GM15510 (cell line): ENCODE results near the gene CLIC2.
"Not testable (repeated sequence)": the region's sequence is repeated elsewhere in the genome, so short reads cannot be mapped to it uniquely, and the experiment has no call there.

ENCODE experiments used
- POLR2A ChIP-seq: IDR thresholded peaks from 3 replicates; pipeline ENCODE4 v1.6.1; 2011; ENCODE audit warnings: borderline replicate concordance; ENCODE audit not compliant: insufficient read length; ENCODE audit errors: extremely low read depth

CLIC2 gene

DNA sequence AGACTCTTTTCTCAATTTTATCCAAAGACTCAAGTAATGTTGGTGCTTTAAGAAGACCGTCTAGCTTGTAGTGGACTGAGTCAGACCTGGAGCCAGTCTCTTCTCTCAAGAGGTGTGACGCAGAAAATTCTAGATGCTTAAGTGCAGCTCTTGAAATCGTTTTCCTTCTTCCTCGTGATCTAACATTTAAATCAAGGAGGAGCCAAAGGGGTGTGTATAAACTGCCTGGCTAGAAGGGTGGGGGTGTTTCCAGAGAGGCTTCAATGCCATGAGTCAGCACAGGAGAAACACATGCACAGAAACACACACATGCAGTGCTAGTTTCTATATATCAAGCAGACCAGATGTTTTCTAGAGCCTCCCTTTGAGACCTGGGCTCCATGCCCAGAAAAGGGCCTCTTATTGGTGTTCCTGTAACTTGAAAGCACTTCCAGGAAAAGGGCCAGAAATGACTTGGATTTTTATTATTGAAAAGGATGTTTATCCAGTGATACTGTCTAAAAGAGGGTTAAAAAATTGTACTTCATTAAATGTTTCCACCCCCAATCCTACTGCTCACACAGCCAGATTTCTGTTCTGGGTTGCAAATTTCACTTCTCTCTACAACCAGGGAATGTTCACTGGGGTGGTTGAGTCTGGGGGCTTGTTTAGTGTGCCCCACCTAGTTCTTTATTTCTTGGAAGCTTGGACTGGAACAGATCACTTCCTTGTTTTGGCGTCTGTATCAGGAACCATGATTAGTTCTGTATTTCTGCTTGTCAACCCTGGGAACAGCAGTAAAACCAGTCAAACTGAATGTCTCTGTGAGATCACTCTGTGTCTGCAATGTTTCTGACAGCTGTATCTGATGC is at the start of gene CLIC2:
Gene CLIC2, minus strand, starts transcription at position 129 of the 851 bp plus-strand sequence. CDS start 187 bp downstream, outside the sequence.
- TF ChIP-seq POLR2A, result no peak

DNA sequence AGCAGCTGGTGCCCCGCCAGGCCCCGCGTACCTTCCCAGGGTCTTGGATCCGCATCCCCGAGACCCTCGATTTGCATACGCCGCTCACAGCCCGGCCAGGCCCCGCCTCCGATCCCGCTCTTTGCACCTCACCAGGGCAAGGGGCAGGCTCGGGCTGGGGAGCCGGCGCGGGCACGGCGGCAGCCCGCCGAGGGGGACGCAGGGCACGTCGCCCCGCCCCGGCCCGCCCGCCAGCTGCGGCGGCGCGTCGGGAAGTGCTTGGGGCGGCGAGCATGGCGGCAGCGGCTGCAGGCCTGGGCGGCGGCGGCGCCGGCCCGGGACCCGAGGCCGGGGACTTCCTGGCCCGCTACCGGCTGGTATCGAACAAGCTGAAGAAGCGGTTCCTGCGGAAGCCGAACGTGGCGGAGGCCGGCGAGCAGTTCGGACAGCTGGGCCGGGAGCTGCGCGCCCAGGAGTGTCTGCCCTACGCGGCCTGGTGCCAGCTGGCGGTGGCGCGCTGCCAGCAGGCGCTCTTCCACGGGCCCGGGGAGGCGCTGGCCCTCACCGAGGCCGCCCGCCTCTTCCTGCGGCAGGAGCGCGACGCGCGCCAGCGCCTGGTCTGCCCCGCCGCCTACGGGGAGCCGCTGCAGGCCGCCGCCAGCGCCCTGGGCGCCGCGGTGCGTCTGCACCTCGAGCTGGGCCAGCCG is 47.6 kb upstream of the CLIC2 start, which contains the start of gene F8A2:
Gene F8A2, plus strand, starts transcription at position 253 of the 686 bp plus-strand sequence. Its CDS starts 20 bp downstream, at position 273.
- not testable (repeated sequence) for TF ChIP-seq POLR2A

DNA sequence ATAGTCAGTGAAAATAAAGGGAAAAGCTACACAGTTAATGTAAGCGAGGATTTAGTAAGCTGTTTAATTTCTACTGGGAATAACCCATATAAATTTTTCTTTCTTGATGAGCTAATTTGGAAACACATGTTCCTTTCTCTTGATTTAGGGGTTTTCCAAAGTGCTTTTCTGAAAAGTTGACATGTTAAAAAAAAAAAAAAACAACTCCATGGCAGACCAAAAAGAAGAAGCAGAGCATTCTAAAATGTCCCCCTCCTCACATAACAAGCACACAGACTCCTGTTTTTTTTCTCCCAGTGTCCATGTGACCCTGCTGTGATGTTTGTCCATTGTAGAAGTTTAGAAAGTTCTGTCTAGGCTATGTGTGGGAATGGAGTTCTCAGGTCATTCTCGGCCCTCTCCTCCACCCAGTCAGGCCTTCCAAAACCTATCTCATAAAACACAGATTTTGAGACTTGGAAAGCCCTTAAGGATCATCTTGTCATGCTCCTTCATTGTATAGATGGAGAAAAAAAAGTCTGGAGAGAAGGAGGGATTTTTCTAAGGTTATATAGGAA is 792 bp downstream of the CLIC2 start:
- TF ChIP-seq POLR2A, result no peak

DNA sequence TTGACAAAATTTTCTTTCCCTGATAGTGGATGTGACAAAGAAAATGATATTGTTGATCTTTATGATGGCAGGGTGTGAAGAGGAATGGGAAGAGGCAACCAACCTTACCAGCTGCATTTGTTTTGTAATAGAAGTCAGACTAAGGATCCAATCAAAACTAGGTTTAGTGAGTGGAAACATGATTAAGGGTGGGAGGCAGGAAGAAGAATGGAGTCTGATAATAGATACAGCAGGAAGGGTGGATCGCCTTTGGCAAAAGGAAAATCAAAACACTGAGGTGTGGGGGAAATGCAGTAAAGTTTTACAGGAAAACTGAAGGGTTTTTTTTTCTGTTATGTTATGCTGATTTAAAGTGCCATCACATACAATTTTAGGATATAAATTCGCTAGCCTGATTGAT is 3.4 kb downstream of the CLIC2 start:
- no peak for TF ChIP-seq POLR2A

DNA sequence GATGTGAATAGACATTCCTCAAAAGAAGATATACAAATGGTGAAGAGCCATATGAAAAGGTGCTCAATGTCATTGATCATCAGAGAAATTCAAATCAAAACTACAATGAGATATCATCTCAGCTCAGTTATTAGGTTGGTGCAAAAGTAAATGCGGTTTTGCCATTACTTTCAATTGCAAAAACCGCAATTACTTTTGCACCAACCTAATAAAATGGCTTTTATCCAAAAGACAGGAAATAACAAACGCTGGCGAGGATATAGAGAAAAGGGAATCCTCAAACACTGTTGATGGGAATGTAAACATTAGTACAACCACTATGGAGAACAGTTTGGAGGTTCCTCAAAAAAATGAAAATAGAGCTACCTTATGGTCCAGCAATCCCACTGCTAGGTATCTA is 5.1 kb downstream of the CLIC2 start:
- no peak for TF ChIP-seq POLR2A

DNA sequence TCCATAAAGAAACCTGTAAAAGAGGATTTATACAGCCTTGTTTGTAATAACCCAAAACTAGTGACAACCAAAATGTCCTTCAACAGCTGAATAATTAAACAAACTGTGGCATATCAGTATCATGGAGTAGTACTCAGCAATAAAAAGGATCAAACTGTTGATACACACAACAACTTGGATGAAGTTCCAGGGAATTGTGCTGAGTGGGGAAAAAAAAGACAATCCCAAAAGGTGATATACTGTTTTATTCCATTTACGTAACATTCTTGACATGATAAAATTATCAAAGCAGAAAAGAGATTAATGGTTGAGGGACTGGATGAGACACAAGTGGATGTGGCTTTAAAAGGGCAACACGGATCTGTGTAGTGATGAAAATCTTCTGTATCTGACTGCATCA is 7.8 kb downstream of the CLIC2 start:
- no peak for TF ChIP-seq POLR2A

DNA sequence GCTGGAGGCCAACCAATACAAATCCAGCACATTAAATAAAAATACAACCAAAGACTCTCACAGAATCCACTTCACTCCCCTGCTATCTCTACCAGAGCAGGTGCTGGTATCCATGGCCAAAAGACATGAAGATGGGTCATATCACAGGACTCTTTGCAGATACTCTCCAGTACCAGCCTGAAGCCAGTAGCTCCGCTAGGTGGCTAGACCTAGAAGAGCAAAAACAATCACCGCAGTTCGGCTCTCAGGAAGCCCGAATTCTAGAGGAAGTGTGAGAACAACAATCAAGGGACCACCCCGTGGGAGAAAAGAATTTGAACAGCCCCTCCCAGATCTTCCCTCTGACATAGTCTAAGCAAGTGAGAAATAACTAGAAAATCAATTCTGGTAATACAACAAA is 20.2 kb downstream of the CLIC2 start:
- no peak for TF ChIP-seq POLR2A

DNA sequence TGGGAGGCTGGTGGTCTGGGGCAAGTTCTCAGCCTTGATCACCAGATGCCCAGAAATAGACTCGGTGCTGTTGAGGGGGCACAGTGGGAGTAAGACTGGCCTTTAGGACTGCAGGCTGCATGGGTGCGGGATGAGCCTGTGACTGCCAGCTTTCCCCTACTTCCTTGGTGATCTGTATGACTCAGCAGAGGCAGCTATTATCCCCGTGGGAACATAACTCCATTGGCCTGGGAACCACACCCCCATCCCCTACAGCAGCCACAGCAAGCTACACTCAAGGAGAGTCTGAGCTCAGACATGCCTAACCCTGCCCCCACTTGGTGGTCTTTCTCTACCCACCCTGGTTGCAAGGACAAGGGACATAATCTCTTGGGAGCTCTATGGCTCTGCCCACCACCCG is 20.6 kb downstream of the CLIC2 start:
- TF ChIP-seq POLR2A, result no peak

DNA sequence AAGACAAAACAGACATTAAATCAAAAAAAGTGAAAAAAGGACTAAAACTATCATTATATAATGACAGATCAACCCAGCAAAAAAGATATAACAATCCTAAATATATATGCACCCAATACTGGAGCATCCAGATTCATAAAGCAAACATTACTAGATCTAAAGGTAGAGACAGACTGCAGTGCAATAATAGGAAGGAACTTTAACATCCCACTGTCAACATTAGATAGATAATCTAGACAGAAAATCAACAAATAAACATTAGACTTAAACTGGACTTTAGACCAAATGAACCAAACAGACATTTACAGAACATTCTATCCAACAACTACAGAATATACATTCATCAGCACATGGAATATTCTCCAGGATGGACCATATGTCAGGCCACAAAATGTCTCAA is 40.6 kb downstream of the CLIC2 start:
- TF ChIP-seq POLR2A, result no peak

DNA sequence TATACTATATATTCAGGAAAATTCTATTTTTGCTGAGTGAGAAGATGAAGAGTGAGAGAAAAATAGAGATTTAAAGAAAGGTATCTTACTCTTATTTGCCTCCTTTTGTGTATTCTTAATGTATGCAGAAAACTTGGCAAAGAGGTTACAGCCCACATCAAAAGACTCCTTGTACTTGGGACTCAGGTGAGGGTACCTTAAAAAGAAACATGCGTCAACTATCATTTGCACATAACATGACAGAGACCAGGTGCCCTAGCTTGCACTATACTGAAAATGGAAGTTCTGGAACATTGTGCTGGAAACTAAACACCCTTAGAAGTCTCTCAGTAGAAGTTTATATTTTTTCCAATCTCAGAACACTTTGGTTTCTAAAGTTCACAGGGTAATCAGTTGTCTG is 54.5 kb downstream of the CLIC2 start:
- no peak for TF ChIP-seq POLR2A

DNA sequence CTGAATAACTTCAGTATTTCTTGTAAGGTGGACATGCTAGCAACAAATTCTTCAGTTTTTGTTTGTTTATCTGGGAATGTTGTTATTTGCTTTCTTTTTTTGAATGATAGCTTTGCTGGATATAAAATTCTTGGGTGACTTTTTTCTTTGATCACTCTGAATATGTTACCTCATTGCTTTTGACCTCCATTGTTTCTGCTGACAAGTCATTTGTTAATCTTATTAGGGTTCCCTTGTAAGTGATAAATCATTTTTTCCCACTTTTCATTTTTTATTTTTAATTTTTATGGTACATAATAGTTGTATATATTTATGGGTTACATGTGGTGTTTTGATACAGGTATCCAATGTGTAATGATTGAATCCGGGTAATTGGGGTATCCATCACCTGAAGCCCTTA is 63.4 kb downstream of the CLIC2 start:
- TF ChIP-seq POLR2A, result no peak

DNA sequence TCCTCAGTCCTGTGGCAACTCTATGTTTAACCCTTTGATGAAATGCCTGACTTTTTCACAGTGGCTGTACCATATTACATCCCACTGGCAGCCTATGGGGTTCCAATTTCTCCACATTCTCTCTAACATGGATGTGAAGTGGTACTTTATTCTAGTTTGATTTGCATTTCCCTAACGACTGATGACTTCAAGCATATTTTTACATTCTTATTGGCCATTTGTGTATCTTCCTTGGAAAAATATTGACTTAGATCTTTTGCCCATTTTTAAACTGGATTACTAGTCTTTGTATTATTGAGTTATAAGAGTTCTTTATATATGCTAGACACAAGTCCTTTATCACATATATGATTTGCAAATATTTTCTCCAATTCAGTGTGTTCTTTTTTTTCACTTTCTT is 68.0 kb downstream of the CLIC2 start:
- no peak for TF ChIP-seq POLR2A

DNA sequence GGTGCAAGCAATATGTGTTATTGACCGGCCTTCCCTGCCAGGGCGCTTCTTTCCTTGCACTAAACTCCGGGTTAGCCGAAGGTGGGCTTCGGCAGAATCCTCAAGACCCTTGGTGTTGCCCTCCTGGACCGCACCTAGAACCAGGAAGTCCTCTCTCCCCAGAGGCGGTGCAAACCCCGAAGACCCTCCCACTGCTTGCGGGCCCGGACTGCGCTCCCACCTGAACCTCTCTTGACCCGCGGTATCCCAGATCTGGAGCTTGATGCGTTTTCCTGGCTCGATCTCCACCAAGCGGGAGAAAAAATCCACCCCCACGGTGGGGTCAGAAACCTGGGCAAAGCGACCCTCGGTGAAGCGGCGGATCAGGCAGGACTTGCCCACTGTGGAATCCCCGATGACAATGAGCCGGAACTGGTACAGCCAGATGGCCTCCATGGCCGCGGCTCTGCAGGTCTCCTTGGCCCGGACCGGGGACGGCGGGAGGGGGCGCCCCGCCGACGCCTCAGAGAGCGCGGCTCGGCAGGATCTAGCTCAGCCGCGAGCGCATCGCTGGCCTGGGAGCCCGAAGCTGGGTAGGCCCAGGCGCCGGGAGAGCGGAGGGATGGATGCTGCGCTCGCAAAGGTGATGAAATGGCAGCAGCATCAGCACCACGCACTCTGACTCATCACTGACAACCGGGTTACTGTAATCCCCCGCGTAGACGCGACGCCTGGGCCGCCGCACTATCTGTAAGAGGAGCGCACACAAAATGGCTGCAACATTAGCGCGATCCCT is 70.4 kb downstream of the CLIC2 start, which contains the start of gene RAB39B:
Gene RAB39B, minus strand, starts transcription at position 638 of the 775 bp plus-strand sequence. Its CDS starts 203 bp downstream, at position 435.
- TF ChIP-seq POLR2A, result peak; percentile 55

DNA sequence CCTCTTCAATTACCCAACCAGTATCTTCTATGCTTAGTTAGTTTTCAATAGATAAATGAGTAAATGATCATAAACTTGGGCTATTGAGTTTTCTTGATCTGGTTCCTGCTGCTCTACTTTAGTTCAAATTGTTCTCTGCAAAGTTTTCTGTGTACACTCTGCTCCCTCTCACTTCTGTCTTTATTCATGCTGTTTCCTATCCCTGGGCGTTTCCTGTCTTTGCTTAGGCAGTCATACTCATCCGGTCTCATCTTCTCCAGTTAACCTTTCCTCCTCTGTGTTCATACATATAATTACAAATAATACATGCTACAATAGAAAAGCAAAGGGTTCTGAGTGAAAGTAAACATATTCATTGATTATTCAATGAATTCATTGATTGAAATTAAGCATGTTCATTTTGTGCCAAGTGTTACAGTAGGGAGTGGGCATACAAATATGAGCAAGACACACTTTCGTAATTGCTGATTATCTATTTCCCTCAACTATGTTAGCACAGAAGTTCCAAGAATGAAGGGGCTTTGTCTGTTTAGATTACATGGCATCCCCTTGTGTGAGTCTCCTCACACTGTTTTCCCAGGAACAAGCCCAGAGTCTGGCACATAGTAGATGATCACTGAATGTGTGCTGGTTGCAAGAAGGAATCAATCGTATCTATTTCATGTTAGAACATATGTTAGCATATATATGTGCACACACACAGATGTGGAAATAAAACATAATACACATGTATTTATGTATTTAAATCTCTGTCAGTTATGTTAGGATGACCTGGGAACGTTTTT is 71.3 kb downstream of the CLIC2 start:
- TF ChIP-seq POLR2A, result no peak

DNA sequence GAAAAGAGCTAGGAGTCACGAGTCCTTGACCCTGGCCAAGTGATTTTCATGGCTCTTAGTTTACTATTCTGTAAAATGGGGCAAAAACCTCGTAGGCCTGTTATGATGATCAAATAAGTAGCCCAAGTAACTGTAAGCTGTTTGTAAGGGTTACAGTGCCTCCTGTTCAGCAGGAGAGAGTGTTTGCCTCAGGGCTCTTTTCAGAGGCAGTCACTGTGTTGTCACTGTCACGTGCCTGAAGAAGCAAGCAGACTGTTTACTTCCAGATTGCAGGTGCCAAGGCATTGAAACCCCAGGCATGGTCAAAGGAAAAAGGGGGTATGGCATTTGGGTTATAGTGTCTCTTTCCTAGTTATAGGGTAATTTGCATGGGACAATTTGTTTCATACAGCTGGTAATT is 74.7 kb downstream of the CLIC2 start:
- TF ChIP-seq POLR2A, result no peak

DNA sequence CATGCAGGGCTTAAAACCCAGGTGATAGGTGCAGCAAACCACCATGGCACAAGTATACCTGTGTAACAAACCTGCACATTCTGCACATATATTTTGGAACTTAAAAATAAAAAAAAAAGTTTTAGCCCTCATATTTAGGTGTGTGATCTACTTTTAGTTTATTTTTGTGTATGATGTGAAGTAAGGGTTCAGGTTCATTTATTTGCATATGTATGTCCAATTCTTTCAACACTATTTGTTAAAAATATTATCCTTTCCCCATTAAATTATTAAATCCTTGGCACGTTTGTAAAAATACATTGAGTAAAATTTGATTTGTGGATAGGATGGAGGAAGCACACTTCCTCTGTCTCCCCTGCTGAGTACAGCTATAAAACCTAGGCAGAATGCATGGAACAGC is 83.0 kb downstream of the CLIC2 start:
- TF ChIP-seq POLR2A, result no peak
